Activated CD4-positive, alpha-beta memory T cell treated with anti-CD3 and anti-CD28 coated beads, Interleukin-2, amount 10 ng/mL, durations not matched to agents 7 days and 5 days (primary cell): Measurements from ENCODE around the gene NEK9. TPM values are rescaled to one million over a fixed set of nuclear protein-coding genes. Genes with fewer than 3 reads are reported as not detected.

Source experiments
- CTCF ChIA-PET: fragments of 350-600 bp; sonication (Branson Sonifier 250); formaldehyde crosslinking; loops from one replicate; lab custom pipeline; 2021; ENCODE audit warnings: antibody characterized with exemption, inconsistent platforms; lab: Charles Lee
- POLR2A ChIA-PET: fragments of 350-600 bp; sonication (Branson Sonifier 250); formaldehyde crosslinking; loops from one replicate; lab custom pipeline; 2021; ENCODE audit warnings: antibody characterized with exemption; lab: Charles Lee
- DNase-seq: peaks from one replicate; pipeline ENCODE4 v3.0.0-alpha.2; 2020
- H3K27ac Mint-ChIP-seq: one replicate; pipeline ENCODE4 v1.8.0; 2021; ENCODE audit warnings: mild to moderate bottlenecking, mixed read lengths
- H3K27me3 Mint-ChIP-seq: one replicate; pipeline ENCODE4 v1.8.0; 2021; ENCODE audit warnings: mixed read lengths
- H3K36me3 Mint-ChIP-seq: one replicate; pipeline ENCODE4 v1.8.0; 2021; ENCODE audit warnings: low read depth, mixed read lengths
- H3K4me1 Mint-ChIP-seq: one replicate; pipeline ENCODE4 v1.8.0; 2021; ENCODE audit warnings: mixed read lengths
- H3K4me3 Mint-ChIP-seq: one replicate; pipeline ENCODE4 v1.8.0; 2021; ENCODE audit warnings: mild to moderate bottlenecking, mixed read lengths
- H3K9me3 Mint-ChIP-seq: one replicate; pipeline ENCODE4 v1.8.0; 2021; ENCODE audit warnings: mixed read lengths
- total RNA-seq, 2 experiments: library from RNA; stranded (reverse); gene quantifications; one replicate each; pipeline ENCODE4 v1.2.3, GENCODE V29; 2021

The NEK9 gene
- total RNA-seq, 2 experiments from 2014 or later = 72.0 to 77.3 TPM

DNA sequence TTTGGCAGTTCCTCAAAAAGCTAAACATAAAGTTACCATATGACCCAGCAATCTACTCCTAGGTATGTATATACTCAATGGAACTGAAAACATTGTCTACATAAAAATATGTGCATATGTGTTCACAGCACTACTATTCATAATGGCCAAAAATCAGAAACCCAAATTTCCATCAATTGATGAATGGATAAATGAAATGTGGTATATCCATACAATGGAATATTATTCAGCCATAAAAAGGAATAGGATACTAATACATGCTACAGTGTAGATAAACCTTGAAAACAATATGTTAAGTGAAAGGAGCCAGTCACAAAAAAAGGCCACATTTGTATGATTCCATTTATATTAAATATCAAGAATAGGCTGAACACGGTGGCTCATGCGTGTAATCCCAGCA is 66.4 kb downstream of the NEK9 start:
- Mint-ChIP-seq H3K27me3 (no peaks in the 10 kb centered on the region), H3K4me1 (peaks cover 58% of the 10 kb centered on the region), H3K9me3 (no peaks in the 10 kb centered on the region), H3K27ac (no peak overlapping the region), H3K36me3 (peaks cover 55% of the 10 kb centered on the region), H3K4me3 (no peak overlapping the region)
- ChIA-PET CTCF (no interaction called here), POLR2A (no interaction called here)
- no peak for DNase-seq

DNA sequence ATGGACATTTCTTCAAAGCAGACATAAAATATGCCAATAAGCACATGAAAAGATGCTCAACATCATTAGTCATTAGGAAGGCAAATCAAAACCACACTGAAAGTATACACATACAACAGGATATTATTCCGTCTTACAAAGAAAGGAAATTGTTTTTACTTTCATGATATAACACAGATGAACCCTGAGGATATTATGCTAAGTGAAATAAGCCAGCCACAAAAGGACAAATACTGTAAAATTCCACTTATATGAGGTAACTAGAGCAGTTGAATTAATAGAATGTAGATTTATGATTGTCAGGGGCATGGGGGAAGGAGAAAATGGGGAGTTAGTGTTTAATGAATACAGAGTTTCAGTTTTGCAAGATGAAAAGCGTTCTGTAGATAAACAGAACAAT is 67.2 kb downstream of the NEK9 start:
- no peaks in the 10 kb centered on the region for H3K27me3 Mint-ChIP-seq
- no peaks in the 10 kb centered on the region for H3K9me3 Mint-ChIP-seq
- H3K4me1 Mint-ChIP-seq = peaks cover 57% of the 10 kb centered on the region
- no peak overlapping the region for H3K4me3 Mint-ChIP-seq
- DNase-seq = no peak
- POLR2A ChIA-PET = no interaction called here
- CTCF ChIA-PET = no interaction called here
- no peak overlapping the region for H3K27ac Mint-ChIP-seq
- peaks cover 60% of the 10 kb centered on the region for H3K36me3 Mint-ChIP-seq

GRCh38 chr14:75054421-75054820 is 72.4 kb downstream of the NEK9 start:
- no peak overlapping the region for H3K27ac Mint-ChIP-seq
- no peaks in the 10 kb centered on the region for H3K27me3 Mint-ChIP-seq
- peaks cover 62% of the 10 kb centered on the region for H3K36me3 Mint-ChIP-seq
- H3K9me3 Mint-ChIP-seq = no peaks in the 10 kb centered on the region
- ChIA-PET CTCF (no interaction called here), POLR2A (interaction anchor here (1.9 kb wide), 1 partner anchor 9 kb away, joined by 11 read pairs; the partner anchor contains the start of gene ACYP1)
- no peak overlapping the region for H3K4me3 Mint-ChIP-seq
- DNase-seq = no peak
- peaks cover 63% of the 10 kb centered on the region for H3K4me1 Mint-ChIP-seq

GRCh38 chr14:75053396-75054291 is 73.2 kb downstream of the NEK9 start:
- no peaks in the 10 kb centered on the region for H3K27me3 Mint-ChIP-seq
- H3K4me1 Mint-ChIP-seq = peaks cover 62% of the 10 kb centered on the region
- no peak for DNase-seq
- no peak overlapping the region for H3K4me3 Mint-ChIP-seq
- no peaks in the 10 kb centered on the region for H3K9me3 Mint-ChIP-seq
- POLR2A ChIA-PET = interaction anchor here (1.9 kb wide), 1 partner anchor 10 kb away, joined by 11 read pairs; the partner anchor contains the start of gene ACYP1
- H3K36me3 Mint-ChIP-seq = peaks cover 63% of the 10 kb centered on the region
- peak overlapping the region; percentile 33 for H3K27ac Mint-ChIP-seq
- CTCF ChIA-PET = no interaction called here

DNA sequence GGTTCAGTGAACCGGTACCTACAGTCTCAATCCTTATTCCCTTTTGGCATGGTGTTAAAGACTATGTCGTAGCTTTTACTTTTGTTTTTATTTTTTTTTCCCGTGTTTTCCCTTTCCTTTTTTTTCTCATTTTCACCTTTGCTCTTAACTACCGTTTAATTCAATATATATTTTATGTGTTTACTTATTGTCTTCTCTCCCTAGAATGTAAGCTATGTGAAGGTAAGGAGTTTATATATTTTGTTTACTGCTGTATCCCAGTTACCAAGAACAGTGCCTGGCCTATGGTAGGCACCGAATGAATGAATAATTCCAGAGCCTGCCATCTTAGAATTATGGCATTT is 75.3 kb downstream of the NEK9 start:
- CTCF ChIA-PET = interaction anchor here (0.6 to 2.2 kb wide), 5 partner anchors 12 to 209 kb away, joined by 5 to 13 read pairs (median 6); partner anchors contain the start of genes ACYP1 and ZC2HC1C
- peak overlapping the region; percentile 84 for H3K4me3 Mint-ChIP-seq
- H3K27me3 Mint-ChIP-seq = no peaks in the 10 kb centered on the region
- H3K27ac Mint-ChIP-seq = peak overlapping the region; percentile 73
- H3K4me1 Mint-ChIP-seq = peaks cover 71% of the 10 kb centered on the region
- DNase-seq = no peak
- peaks cover 61% of the 10 kb centered on the region for H3K36me3 Mint-ChIP-seq
- H3K9me3 Mint-ChIP-seq = no peaks in the 10 kb centered on the region
- POLR2A ChIA-PET = interaction anchor here (1.1 to 2.6 kb wide), 3 partner anchors 13 to 75 kb away, joined by 3 to 18 read pairs (median 7); partner anchors contain the start of genes ACYP1, NEK9 and ZC2HC1C

GRCh38 chr14:75050852-75051555 is 75.8 kb downstream of the NEK9 start, which contains the start of gene MLH3:
Gene MLH3 (minus strand): TSS chr14:75051467. CDS start chr14:75049655, 1,812 bp downstream.
- ChIA-PET POLR2A (interaction anchor here (0.7 to 2.6 kb wide), 5 partner anchors 13 to 75 kb away, joined by 3 to 18 read pairs (median 4); partner anchors contain the start of genes ACYP1, NEK9 and ZC2HC1C), CTCF (interaction anchor here (0.6 to 2.2 kb wide), 5 partner anchors 12 to 208 kb away, joined by 5 to 13 read pairs (median 6); partner anchors contain the start of genes ACYP1 and ZC2HC1C)
- Mint-ChIP-seq H3K4me1 (peaks cover 68% of the 10 kb centered on the region), H3K9me3 (no peaks in the 10 kb centered on the region), H3K4me3 (peak within 1 kb of the TSS; percentile 84), H3K27ac (peak within 1 kb of the TSS; percentile 73), H3K36me3 (peaks cover 57% of the 10 kb centered on the region), H3K27me3 (no peaks in the 10 kb centered on the region)
- DNase-seq = peak; percentile 79

- H3K4me3 Mint-ChIP-seq = peak overlapping the region; percentile 84
- no peaks in the 10 kb centered on the region for H3K9me3 Mint-ChIP-seq
- DNase-seq = no peak
- CTCF ChIA-PET = interaction anchor here (0.8 to 2.4 kb wide), 5 partner anchors 14 to 189 kb away, joined by 3 to 8 read pairs (median 4); partner anchors contain the start of genes ACYP1 and ZC2HC1C
- H3K27ac Mint-ChIP-seq = no peak overlapping the region
- peaks cover 48% of the 10 kb centered on the region for H3K36me3 Mint-ChIP-seq
- POLR2A ChIA-PET = interaction anchor here (1.0 to 2.5 kb wide), 5 partner anchors 14 to 168 kb away, joined by 3 to 13 read pairs (median 3); partner anchors contain the start of genes ACYP1, EIF2B2 and ZC2HC1C
- peaks cover 67% of the 10 kb centered on the region for H3K4me1 Mint-ChIP-seq
- no peaks in the 10 kb centered on the region for H3K27me3 Mint-ChIP-seq
Measured at GRCh38 chr14:75049731-75050201, 77.1 kb downstream of the NEK9 start.

DNA sequence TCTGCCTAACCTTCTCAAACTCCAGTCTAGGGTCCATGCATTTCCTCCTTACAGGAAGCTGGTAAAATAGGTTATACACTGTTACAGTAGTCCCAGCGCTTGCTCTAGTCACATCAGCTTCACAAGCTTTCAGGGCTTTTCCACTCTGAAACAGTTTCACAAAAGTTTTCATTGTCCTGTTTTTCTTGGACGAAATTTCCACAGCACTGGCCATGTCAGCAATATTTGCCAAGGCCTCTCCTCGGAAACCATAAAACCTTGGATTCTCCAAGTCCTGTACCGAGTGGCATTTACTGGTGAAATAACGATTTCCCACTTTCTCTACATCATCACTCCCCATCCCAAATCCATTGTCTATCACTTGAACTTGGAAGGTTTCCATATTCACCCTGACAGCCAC is 77.7 kb downstream of the NEK9 start:
- no peaks in the 10 kb centered on the region for H3K27me3 Mint-ChIP-seq
- H3K27ac Mint-ChIP-seq = no peak overlapping the region
- H3K9me3 Mint-ChIP-seq = no peaks in the 10 kb centered on the region
- H3K36me3 Mint-ChIP-seq = peaks cover 42% of the 10 kb centered on the region
- CTCF ChIA-PET = interaction anchor here (1.3 to 2.4 kb wide), 3 partner anchors 14 to 188 kb away, joined by 4 to 8 read pairs (median 4); partner anchors contain the start of gene ACYP1
- no peak overlapping the region for H3K4me3 Mint-ChIP-seq
- peaks cover 68% of the 10 kb centered on the region for H3K4me1 Mint-ChIP-seq
- DNase-seq = no peak
- POLR2A ChIA-PET = interaction anchor here (1.0 to 2.5 kb wide), 6 partner anchors 14 to 167 kb away, joined by 3 to 13 read pairs (median 4); partner anchors contain the start of genes ACYP1, EIF2B2 and ZC2HC1C

- no peak for DNase-seq
- Mint-ChIP-seq H3K27ac (no peak overlapping the region), H3K4me3 (no peak overlapping the region), H3K36me3 (peaks cover 37% of the 10 kb centered on the region), H3K27me3 (no peaks in the 10 kb centered on the region), H3K9me3 (no peaks in the 10 kb centered on the region), H3K4me1 (peaks cover 58% of the 10 kb centered on the region)
- ChIA-PET CTCF (interaction anchor here (1.3 to 2.4 kb wide), 2 partner anchors 15 to 187 kb away, joined by 4 to 8 read pairs; partner anchors contain the start of gene ACYP1), POLR2A (interaction anchor here (1.0 to 2.5 kb wide), 3 partner anchors 21 to 106 kb away, joined by 3 to 11 read pairs (median 4); partner anchors contain the start of genes EIF2B2 and ZC2HC1C)
Measured at GRCh38 chr14:75048101-75048500, 78.7 kb downstream of the NEK9 start.

GRCh38 chr14:75047506-75047905 is 79.3 kb downstream of the NEK9 start:
- Mint-ChIP-seq H3K4me1 (peaks cover 52% of the 10 kb centered on the region), H3K27ac (no peak overlapping the region), H3K36me3 (peaks cover 31% of the 10 kb centered on the region), H3K27me3 (no peaks in the 10 kb centered on the region), H3K4me3 (no peak overlapping the region), H3K9me3 (no peaks in the 10 kb centered on the region)
- CTCF ChIA-PET = interaction anchor here (2.4 kb wide), 1 partner anchor 16 kb away, joined by 8 read pairs; the partner anchor contains the start of gene ACYP1
- no peak for DNase-seq
- POLR2A ChIA-PET = interaction anchor here (2.5 kb wide), 1 partner anchor 21 kb away, joined by 11 read pairs; the partner anchor contains the start of gene ZC2HC1C

DNA sequence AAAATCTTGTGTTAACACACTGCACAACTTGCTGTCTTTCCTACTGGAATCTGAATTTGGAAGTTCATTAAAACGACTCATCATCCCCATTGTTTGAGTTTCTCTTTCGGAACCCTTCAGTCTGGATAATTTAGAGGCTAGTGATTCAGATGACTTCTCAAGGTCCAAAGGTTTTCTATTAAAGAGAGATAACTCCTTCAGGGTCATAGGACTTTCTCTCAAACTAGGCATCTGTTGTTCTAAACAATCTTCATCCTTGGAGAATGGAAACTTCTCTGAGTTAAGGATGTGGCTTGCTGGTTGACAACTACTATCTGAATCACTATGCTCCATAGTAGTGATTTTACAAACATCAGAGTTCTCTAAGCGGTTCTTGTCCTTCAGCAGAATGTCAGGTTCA is 79.9 kb downstream of the NEK9 start:
- DNase-seq = no peak
- Mint-ChIP-seq H3K27me3 (no peaks in the 10 kb centered on the region), H3K9me3 (no peaks in the 10 kb centered on the region), H3K4me3 (no peak overlapping the region), H3K27ac (no peak overlapping the region), H3K36me3 (peaks cover 28% of the 10 kb centered on the region), H3K4me1 (peaks cover 50% of the 10 kb centered on the region)
- CTCF ChIA-PET = interaction anchor here (1.9 kb wide), 1 partner anchor 41 kb away, joined by 4 read pairs; no protein-coding TSS in a partner anchor
- POLR2A ChIA-PET = no interaction called here

DNA sequence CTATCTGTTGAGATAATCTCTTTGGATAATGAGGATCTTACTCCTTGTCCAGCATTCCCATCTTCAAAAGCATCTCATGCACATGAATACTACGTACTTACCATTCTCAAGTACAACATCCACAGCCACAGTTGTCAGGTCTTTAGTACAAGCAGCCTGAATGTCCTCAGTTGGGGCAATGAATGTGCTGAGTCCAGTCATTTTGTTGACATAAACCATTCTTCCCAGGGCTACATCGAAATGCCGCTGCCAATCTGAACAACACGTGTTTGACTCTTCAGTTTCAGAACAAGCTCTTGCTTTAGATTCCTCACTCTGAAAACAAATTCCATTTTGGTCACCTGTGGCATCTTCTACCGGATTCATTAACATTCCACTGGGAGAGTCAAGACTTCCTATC is 80.6 kb downstream of the NEK9 start:
- Mint-ChIP-seq H3K4me1 (peaks cover 46% of the 10 kb centered on the region), H3K4me3 (no peak overlapping the region), H3K27me3 (no peaks in the 10 kb centered on the region), H3K36me3 (peaks cover 23% of the 10 kb centered on the region), H3K9me3 (no peaks in the 10 kb centered on the region), H3K27ac (no peak overlapping the region)
- DNase-seq = no peak
- POLR2A ChIA-PET = no interaction called here
- CTCF ChIA-PET = interaction anchor here (1.9 kb wide), 1 partner anchor 42 kb away, joined by 4 read pairs; no protein-coding TSS in a partner anchor
